Activated CD8-positive, alpha-beta T cell treated with anti-CD3 and anti-CD28 coated beads for 36 hours (primary cell): ENCODE data around the gene DLG2. TPM values are rescaled to one million over a fixed set of nuclear protein-coding genes. Genes with fewer than 3 reads are reported as not detected.

Experiments used
- ATAC-seq: fragments of 200-7000 bp; cut with Tn5 transposase; one replicate; pipeline ENCODE4 v1.10.0; 2021; ENCODE audit warnings: mild to moderate bottlenecking, moderate library complexity
- CTCF ChIA-PET: fragments of 350-600 bp; sonication (Branson Sonifier 250); formaldehyde crosslinking; loops from one replicate; lab custom pipeline; 2021; ENCODE audit warnings: antibody characterized with exemption; lab: Charles Lee
- POLR2A ChIA-PET: fragments of 350-600 bp; sonication (Branson Sonifier 250); formaldehyde crosslinking; loops from one replicate; lab custom pipeline; 2021; ENCODE audit warnings: antibody characterized with exemption; lab: Charles Lee
- DNase-seq: peaks from one replicate; pipeline ENCODE4 v3.0.0-alpha.2; 2020
- H3K27ac Mint-ChIP-seq: one replicate; pipeline ENCODE4 v1.8.0; 2021; ENCODE audit warnings: mild to moderate bottlenecking, mixed read lengths
- H3K27me3 Mint-ChIP-seq: one replicate; pipeline ENCODE4 v1.8.0; 2021; ENCODE audit warnings: mixed read lengths
- H3K36me3 Mint-ChIP-seq: one replicate; pipeline ENCODE4 v1.8.0; 2021; ENCODE audit warnings: low read depth, mixed read lengths
- H3K4me1 Mint-ChIP-seq: one replicate; pipeline ENCODE4 v1.8.0; 2021; ENCODE audit warnings: low read depth, mixed read lengths
- H3K4me3 Mint-ChIP-seq: one replicate; pipeline ENCODE4 v1.8.0; 2021; ENCODE audit warnings: mild to moderate bottlenecking, moderate library complexity, mixed read lengths
- H3K9me3 Mint-ChIP-seq: one replicate; pipeline ENCODE4 v1.8.0; 2021; ENCODE audit warnings: mixed read lengths
- intact Hi-C: fragments of 100-400 bp; cut with micrococcal nuclease; formaldehyde crosslinking; loops from one replicate; pipeline ENCODE4 v1.10.0; 2022
- total RNA-seq, 2 experiments: library from RNA; stranded (reverse); gene quantifications; one replicate each; pipeline ENCODE4 v1.2.3, GENCODE V29; 2021
- TF ChIP-seq, protein P1 (sequence below): fragments of 200-600 bp; IDR thresholded peaks from one replicate; pipeline ENCODE4 v1.8.0; 2022; ENCODE audit warnings: antibody characterized with exemption, mild to moderate bottlenecking

The DLG2 gene
- total RNA-seq, 2 experiments from 2014 or later: 2.2 to 2.6 TPM

DNA sequence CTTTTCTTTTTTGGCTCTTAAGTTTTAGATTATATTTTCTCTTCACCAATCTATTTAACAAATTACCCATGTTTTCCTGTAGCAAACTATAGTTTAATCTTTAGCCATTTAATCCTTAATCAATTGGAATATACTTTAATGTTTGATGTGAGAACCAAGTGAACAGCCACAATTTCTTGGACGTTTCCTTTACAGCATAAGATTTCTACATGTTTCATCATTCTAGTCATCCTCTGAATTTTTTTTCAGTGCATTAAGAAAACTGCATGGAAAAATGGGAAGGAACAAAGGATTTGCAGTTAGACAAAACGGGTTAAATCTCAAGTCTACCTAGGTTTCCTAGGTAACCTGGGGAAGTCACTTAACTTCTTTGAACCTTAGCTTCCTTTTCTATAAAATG, 1833.8 kb downstream of the DLG2 start:
- intact Hi-C loops: no loop called here
- ChIA-PET CTCF (no interaction called here), POLR2A (no interaction called here)
- Mint-ChIP-seq H3K4me3 (no peak overlapping the region), H3K4me1 (no peaks in the 10 kb centered on the region), H3K27ac (no peak overlapping the region), H3K36me3 (no peaks in the 10 kb centered on the region), H3K27me3 (peaks cover 5% of the 10 kb centered on the region), H3K9me3 (no peaks in the 10 kb centered on the region)
- TF ChIP-seq, protein P1, sequence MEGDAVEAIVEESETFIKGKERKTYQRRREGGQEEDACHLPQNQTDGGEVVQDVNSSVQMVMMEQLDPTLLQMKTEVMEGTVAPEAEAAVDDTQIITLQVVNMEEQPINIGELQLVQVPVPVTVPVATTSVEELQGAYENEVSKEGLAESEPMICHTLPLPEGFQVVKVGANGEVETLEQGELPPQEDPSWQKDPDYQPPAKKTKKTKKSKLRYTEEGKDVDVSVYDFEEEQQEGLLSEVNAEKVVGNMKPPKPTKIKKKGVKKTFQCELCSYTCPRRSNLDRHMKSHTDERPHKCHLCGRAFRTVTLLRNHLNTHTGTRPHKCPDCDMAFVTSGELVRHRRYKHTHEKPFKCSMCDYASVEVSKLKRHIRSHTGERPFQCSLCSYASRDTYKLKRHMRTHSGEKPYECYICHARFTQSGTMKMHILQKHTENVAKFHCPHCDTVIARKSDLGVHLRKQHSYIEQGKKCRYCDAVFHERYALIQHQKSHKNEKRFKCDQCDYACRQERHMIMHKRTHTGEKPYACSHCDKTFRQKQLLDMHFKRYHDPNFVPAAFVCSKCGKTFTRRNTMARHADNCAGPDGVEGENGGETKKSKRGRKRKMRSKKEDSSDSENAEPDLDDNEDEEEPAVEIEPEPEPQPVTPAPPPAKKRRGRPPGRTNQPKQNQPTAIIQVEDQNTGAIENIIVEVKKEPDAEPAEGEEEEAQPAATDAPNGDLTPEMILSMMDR: no peak
- no peak for DNase-seq
- no peak for ATAC-seq

DNA sequence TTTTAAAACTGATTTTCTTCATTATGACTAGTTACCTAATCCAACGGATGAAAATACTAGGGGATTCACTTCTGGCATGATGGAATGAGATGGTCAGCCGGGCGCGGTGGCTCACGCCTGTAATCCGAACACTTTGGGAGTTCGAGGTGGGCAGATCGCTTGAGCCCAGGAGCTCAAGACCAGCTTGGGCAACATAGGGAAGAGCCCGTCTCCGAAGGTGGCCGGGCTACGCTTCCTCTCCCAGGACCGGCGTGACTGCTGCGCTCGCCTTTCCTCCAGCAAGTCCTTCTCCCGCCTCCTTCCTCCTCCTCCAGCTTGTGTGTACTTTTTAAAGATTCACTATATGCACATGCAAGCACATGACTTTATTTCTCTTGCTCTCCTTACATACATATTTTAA, 1835.6 kb downstream of the DLG2 start:
- Mint-ChIP-seq H3K36me3 (no peaks in the 10 kb centered on the region), H3K4me3 (no peak overlapping the region), H3K4me1 (no peaks in the 10 kb centered on the region), H3K9me3 (no peaks in the 10 kb centered on the region), H3K27me3 (peaks cover 2% of the 10 kb centered on the region), H3K27ac (no peak overlapping the region)
- intact Hi-C loops: no loop called here
- ATAC-seq (no peak), DNase-seq (no peak)
- CTCF ChIA-PET: interaction anchor here (1.5 to 2.1 kb wide), 2 partner anchors 28 to 31 kb away, joined by 3 to 5 read pairs; no protein-coding TSS in a partner anchor
- POLR2A ChIA-PET: no interaction called here
- TF ChIP-seq, protein P1: no peak

DNA sequence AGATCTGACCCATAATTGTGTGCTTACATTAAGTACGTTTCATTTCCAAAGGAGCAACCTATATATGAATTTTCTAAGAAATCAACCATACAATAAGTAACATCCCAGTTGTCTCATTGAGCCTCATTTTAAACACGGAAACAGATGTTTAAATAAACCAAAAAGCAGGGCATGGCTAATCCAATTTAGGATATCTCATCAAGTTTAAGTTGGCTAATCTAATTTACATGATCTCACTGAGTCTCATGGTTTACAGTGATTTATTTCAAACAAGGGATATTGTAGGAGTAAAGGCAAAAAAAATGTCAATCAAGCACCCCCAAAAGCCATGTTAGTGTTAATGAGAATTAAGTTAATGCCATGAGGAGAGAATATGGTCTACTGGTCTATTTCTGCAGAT, 1841.2 kb downstream of the DLG2 start:
- Mint-ChIP-seq H3K4me3 (no peak overlapping the region), H3K36me3 (no peaks in the 10 kb centered on the region), H3K27me3 (peaks cover 2% of the 10 kb centered on the region), H3K4me1 (no peaks in the 10 kb centered on the region), H3K9me3 (no peaks in the 10 kb centered on the region), H3K27ac (no peak overlapping the region)
- POLR2A ChIA-PET: no interaction called here
- TF ChIP-seq, protein P1: no peak
- intact Hi-C loops: no loop called here
- ATAC-seq (no peak), DNase-seq (no peak)
- CTCF ChIA-PET: no interaction called here

DNA sequence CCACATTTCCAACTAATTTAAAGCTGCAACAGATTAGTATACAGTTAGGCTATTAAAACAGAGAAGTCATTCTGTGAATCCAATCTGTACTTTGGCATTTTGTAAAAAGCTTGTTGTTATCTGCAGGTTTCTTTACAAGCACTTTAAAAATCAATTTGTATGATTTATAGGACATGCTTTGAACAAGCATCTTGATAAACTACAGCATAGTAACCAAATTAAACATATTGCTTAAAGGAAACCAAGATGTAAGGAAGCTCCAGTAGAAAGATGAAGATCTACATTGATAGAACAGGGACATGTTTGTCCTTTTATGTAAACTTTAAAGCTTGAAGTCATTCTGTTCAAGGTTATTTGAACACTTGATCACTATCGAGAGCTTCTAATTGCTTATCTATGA, 1842.7 kb downstream of the DLG2 start:
- Mint-ChIP-seq H3K27me3 (peaks cover 2% of the 10 kb centered on the region), H3K27ac (no peak overlapping the region), H3K4me1 (no peaks in the 10 kb centered on the region), H3K36me3 (no peaks in the 10 kb centered on the region), H3K9me3 (no peaks in the 10 kb centered on the region), H3K4me3 (no peak overlapping the region)
- POLR2A ChIA-PET: no interaction called here
- TF ChIP-seq, protein P1: no peak
- intact Hi-C loops: no loop called here
- no peak for ATAC-seq
- no peak for DNase-seq
- CTCF ChIA-PET: no interaction called here

DNA sequence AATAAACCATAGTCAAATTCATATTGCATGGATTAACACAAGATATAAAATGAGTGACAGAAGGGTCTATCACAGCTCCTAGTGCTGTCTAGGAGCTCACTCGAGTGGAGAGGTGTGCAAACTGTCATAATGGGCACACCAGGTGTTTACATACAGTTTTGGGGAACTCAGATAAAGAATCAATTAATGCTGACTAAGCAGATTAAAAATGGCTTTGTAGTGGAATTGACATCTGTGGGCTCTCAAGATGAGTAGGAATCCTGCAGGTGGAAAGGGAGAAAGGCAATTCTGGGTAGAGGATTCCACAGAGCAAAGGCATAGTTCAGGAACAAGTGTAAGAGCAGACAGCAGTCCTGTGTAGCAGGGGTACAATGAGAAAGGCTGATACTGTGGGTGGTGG, 1844.8 kb downstream of the DLG2 start:
- POLR2A ChIA-PET: no interaction called here
- ATAC-seq (no peak), DNase-seq (no peak)
- Mint-ChIP-seq H3K4me3 (no peak overlapping the region), H3K27me3 (peaks cover 4% of the 10 kb centered on the region), H3K36me3 (no peaks in the 10 kb centered on the region), H3K4me1 (no peaks in the 10 kb centered on the region), H3K27ac (no peak overlapping the region), H3K9me3 (no peaks in the 10 kb centered on the region)
- TF ChIP-seq, protein P1: no peak
- CTCF ChIA-PET: no interaction called here
- intact Hi-C loops: no loop called here
